HG02623 (cell line): ENCODE results near the gene ATN1.

ENCODE experiments used
- ATAC-seq: cut with Tn5 transposase; IDR thresholded peaks from one replicate; pipeline ENCODE4 v1.9.1; 2021; ENCODE audit warnings: moderate library complexity; ENCODE audit not compliant: unreplicated experiment

The ATN1 gene

GRCh38 chr12:6957151-6957701, 29.5 kb downstream of the ATN1 start:
- ATAC-seq: no peak

DNA sequence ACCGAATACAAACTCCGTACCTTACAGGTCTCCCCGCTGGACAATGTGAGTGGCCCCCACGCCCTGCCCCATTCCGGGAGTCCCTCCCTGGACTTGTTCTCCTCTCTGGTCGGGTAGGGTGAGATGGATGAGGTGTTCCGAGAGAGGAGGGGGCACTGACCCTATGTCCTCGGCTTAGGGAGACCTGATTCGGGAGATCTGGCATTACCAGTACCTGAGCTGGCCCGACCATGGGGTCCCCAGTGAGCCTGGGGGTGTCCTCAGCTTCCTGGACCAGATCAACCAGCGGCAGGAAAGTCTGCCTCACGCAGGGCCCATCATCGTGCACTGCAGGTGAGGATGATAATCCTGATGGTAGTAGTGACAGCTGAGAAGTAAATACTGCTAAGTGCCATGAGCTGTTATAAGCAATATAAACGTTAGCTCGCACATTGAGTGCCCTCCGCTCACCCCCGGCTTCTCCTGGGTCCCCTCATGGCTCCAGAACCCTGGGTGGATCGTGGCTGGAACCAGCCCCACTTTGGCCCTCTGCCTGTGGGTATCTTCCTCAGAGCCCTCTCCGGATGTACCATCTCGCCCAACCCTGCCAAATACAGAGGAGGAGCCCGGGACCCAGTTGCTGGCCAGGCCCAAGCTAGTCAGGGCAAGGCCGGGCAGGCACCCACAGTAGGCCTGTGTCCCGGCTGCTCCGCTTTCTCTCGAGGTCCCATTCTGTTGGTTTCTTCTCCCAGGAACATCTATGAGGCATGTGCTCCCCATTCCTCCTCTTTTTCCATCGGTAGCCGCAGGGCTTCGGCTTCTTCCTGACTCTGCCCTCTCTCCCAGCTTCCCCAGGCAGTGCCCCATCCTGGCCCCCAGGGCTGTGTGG, 30.2 kb downstream of the ATN1 start:
- ATAC-seq: no peak

- ATAC-seq: no peak
Measured at GRCh38 chr12:6958609-6959057, 30.9 kb downstream of the ATN1 start.

DNA sequence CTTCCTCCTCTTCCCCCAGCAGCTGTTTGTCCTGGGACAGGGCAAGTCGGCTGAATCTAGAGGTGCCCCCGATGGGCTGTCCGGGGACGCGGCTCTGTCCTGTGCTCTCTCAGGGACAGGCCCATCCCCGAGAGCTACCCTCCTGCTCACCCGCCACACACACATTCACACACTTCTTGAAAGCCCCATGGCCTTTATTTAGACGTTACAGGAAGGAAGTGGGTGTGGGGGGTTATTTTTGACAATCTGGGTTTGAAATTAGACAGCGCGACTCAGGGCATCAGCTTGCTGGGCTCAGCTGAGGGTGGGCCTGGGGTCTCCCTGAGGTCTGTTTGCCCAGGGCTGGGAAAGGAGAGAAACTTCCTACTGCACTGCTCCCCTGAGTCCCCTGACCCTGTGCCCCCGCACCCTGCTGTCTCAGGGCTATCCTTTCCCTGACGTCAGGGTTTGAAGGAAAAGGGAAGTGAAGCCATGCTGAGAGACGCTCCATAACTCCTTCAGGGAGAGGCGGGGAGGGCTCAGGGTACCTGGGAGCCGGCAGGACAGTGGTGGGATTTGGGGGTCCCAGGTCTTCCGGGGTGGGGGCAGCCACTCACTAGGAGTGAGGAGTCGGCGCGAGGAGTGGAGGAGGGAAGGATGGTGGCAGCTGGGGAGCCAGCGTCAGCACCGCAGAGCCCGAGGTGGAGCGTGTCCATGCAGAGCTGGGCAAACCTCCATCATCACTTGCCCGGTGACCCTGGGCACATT, 31.5 kb downstream of the ATN1 start:
- ATAC-seq: peak; percentile 45

DNA sequence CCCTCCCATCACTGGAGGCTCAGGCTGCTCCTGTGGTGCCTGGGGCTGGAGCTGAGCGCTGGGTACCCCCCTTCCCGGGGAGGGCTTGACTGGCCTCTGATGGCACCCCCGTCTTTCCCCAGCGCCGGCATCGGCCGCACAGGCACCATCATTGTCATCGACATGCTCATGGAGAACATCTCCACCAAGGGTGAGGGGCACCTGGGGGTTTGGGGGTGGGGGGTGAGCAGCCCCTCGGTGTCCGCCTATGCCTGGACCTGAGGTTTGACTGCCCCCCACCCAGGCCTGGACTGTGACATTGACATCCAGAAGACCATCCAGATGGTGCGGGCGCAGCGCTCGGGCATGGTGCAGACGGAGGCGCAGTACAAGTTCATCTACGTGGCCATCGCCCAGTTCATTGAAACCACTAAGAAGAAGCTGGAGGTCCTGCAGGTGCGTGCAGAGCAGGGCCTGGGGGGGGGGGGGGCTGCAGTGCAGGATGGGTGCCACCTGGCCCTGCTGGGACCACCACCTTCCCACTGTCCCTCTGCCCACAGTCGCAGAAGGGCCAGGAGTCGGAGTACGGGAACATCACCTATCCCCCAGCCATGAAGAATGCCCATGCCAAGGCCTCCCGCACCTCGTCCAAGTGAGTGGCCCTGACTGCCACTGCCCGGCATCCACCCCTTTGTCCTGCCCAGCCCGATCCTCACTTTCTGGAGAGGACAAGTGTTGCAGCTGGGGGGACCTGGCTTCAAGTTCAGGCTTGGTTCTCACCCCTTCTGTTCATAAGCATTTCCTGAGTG, 32.2 kb downstream of the ATN1 start:
- ATAC-seq: no peak

DNA sequence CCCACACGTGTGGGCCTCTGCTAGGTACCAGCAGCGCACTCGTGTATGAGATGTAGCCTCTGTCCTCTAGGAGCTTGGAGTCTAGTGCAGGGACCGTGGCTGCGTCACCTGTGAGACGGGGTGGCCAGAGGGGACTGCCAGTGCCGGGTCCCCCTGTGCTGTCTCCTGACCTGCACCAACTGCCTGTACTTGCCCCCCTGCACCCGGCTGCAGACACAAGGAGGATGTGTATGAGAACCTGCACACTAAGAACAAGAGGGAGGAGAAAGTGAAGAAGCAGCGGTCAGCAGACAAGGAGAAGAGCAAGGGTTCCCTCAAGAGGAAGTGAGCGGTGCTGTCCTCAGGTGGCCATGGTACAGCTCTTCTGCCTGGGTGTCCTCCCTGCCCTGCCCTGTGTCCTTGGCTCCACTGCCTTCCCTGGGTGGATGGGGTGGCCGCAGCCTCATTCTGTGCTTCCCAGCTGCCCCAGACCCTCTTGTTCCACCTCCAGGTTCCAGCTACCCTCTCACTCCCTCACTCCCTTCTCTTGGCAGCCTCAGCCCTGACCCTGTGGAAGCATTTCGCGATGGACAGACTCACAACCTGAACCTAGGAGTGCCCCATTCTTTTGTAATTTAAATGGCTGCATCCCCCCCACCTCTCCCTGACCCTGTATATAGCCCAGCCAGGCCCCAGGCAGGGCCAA, 33.0 kb downstream of the ATN1 start:
- ATAC-seq: no peak

GRCh38 chr12:6961278-6961694, 33.5 kb downstream of the ATN1 start:
- no peak for ATAC-seq

DNA sequence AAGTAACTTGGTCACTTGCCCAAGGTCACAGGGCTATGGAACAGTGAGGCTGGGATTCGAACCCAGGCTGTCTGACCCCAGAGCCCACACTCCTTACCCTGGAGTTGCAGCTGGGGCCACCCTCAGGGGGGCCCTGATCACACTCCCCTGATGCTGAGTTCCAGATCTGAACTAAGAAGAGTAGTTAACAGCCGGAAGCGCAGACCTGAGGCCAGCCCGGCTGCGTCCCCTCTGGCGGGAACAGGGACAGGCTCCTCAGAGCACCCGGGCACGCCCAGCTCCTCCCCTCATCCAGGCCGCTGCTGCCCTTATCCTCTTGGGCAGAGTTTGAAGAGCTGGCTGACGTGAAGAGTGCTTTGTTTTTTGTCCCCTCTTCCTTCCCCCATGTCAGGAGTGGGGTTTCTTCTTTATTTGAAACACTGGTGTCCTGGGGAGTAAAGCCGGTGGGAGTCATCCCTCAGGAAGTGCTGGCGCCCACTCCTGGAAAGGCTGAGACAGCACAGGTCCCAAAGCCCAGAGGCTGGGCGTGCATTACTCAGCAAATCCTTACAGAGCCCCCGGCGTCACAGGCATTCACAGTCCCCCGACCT, 34.0 kb downstream of the ATN1 start:
- no peak for ATAC-seq

GRCh38 chr12:6962285-6963015, 34.7 kb downstream of the ATN1 start:
- ATAC-seq: no peak

- ATAC-seq: no peak
Measured at GRCh38 chr12:6963016-6963731, 35.4 kb downstream of the ATN1 start.

DNA sequence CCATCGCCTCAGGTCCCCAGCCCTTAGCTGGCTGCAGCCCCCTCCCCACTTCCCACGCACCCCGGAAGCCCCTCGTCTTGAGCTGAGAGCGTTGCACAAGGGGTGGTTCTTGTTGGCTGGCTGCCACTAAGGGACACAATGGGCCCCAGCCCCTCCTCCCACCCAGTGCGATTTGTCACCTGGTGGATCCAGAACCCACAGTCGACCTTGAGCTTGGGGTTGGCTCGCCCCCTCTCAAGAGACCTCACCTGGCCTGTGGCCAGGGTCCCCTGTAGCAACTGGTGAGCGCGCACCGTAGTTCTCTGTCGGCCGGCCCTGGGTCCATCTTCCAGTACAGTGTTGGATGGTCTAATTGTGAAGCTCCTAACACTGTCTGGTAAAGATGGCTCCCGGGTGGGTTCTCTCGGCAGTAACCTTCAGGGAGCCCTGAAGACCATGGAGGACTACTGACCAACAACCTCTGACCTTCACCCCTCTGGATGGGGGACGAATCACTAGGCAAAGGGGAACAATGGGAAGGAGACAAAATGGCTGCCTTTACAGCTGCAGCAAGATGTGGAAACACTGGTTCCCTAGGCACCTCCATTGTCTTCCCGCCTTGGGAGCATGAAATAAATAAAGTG, 36.1 kb downstream of the ATN1 start:
- ATAC-seq: no peak

- no peak for ATAC-seq
Measured at GRCh38 chr12:6964605-6965025, 36.9 kb downstream of the ATN1 start.

- ATAC-seq: no peak
Measured at GRCh38 chr12:6965026-6965661, 37.4 kb downstream of the ATN1 start.

- ATAC-seq: no peak
Measured at GRCh38 chr12:6965714-6966113, 38.0 kb downstream of the ATN1 start.

DNA sequence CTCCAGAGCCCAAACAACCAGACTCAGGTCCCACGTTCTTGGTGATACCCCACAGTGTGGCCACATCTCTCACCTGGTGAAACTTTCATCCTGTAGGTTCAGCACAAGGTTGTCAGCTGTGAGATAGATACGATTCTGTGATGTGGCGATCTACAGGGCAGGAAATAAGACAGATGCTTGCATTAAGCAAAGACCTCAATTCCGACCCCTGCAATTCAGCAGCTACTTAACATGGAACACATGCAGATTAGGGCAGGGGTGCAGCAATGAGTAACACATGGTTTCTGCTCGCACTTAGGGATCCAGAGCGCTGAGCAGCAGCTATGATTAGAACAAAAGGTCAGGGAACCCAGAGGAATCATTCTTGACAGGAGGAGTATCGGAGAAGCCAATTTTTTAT, 38.6 kb downstream of the ATN1 start:
- no peak for ATAC-seq

DNA sequence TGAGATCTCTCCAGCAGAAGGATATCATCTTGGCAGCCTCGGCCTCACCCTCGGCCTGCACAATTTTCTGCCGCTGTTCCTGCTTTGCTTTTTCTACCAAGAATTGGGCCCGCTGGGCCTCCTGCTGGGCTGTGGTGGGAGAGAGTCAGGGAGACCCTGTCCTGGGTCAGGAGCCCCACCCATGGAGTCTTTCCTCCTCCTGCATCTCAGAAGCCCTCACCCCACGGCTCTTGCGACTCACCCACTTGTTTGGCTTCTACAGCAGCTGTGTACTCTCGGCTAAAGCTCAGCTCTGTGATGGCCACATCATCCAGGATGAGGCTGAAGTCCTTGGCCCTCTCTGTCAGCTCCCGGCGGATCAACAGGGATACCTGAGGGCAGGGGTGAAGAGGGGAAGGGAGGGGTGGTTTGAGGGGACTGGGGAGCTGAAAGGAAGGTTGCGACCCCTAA, 39.9 kb downstream of the ATN1 start:
- ATAC-seq: no peak

DNA sequence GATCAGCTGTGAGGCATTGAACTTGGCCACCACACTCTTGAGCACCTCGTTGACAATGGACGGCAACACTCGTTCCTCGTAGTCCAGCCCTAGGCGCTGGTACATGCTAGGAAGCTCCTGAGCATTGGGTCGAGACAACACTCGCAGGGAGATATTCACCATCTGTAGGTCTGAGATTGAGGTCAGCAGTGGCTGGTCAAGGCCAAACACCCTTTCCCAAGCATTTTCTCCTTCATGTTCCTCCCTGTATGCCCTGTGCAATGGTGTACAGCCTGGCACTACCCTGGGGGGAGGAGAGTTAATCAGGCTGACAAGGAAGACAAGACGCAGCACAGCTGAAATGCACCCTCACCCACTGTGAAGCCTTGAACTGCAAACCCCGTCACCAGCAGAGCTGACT, 40.7 kb downstream of the ATN1 start:
- ATAC-seq: no peak

- peak; percentile 22 for ATAC-seq
Measured at GRCh38 chr12:6970096-6970527, 42.4 kb downstream of the ATN1 start.
